GM12878 (cell line): Measurements from ENCODE around the gene ATP6V0C. TPM values are rescaled to one million over a fixed set of nuclear protein-coding genes. Genes with fewer than 3 reads are reported as not detected.

ENCODE experiments used
- ATAC-seq: fragments of 200-7000 bp; cut with Tn5 transposase; 3 replicates; pipeline ENCODE4 v1.9.1; 2020; ENCODE audit warnings: mild to moderate bottlenecking, moderate library complexity
- BruUV-seq: library from RNA; stranded (reverse); fragments of 400-500 nt; replicated peaks from 2 replicates; lab custom pipeline; 2021; lab: Mats Ljungman, UMichigan
- CTCF ChIA-PET: fragments of 300-600 bp; sonication (Branson Sonifier 250); formaldehyde crosslinking; extraction: SDS; loops from one replicate; lab custom pipeline; 2021; ENCODE audit warnings: inconsistent platforms; lab: Yijun Ruan, JAX
- POLR2A ChIA-PET: fragments of 350-600 bp; formaldehyde crosslinking; extraction: SDS; loops from one replicate; lab custom pipeline; 2021; ENCODE audit warnings: inconsistent platforms; lab: Charles Lee
- RAD21 ChIA-PET: fragments of 300-600 bp; sonication (Branson Sonifier 250); formaldehyde crosslinking; loops from one replicate; lab custom pipeline; 2023; ENCODE audit warnings: antibody characterized with exemption; ENCODE audit not compliant: unreplicated experiment; lab: Charles Lee
- SMC1A ChIA-PET: fragments of 300-600 bp; sonication (Branson Sonifier 250); formaldehyde crosslinking; loops from one replicate; lab custom pipeline; 2023; ENCODE audit not compliant: unreplicated experiment, uncharacterized antibody; lab: Charles Lee
- DNase-seq: peaks from one replicate; pipeline ENCODE4 v3.0.0-alpha.2; 2011; ENCODE audit warnings: low read depth, low spot score
- FAIRE-seq: peaks from 3 replicates; lab custom pipeline; 2011; peaks lifted over from hg19 to GRCh38; lab: Jason Lieb, UNC
- H2AFZ ChIP-seq: 2 replicates; pipeline ENCODE4 v1.6.0; 2011; ENCODE audit warnings: low read depth, low read length, control low read depth; ENCODE audit not compliant: control insufficient read depth
- H3K27ac ChIP-seq: 2 replicates; pipeline ENCODE4 v1.5.1; 2011; ENCODE audit warnings: control low read depth; ENCODE audit not compliant: control insufficient read depth, insufficient read depth
- H3K27me3 ChIP-seq, 2 experiments: replicated peaks in 1 of 2; 2 replicates each; pipeline versions ENCODE4 v1.6.0 to v1.6.1; 2011; ENCODE audit warnings: low read length in 1 of 2; ENCODE audit not compliant: control insufficient read depth in 2 of 2, insufficient read depth in 2 of 2
- H3K36me3 ChIP-seq, 2 experiments: 2 replicates each; pipeline ENCODE4 v1.5.1; 2011; ENCODE audit warnings: low read length in 1 of 2; ENCODE audit not compliant: control insufficient read depth in 2 of 2, insufficient read depth in 2 of 2
- H3K4me1 ChIP-seq: 2 replicates; pipeline ENCODE4 v1.6.1; 2011; ENCODE audit warnings: mild to moderate bottlenecking, low read length, moderate library complexity, mixed read lengths; ENCODE audit not compliant: control insufficient read depth, insufficient read depth
- H3K4me2 ChIP-seq: 2 replicates; pipeline ENCODE4 v1.6.0; 2011; ENCODE audit warnings: control low read depth; ENCODE audit not compliant: control insufficient read depth, insufficient read depth
- H3K4me3 ChIP-seq: fragments of 200-600 bp; sonication (generic); 2 replicates; pipeline ENCODE4 v1.5.1; 2016
- H3K79me2 ChIP-seq: 2 replicates; pipeline ENCODE4 v1.6.0; 2011; ENCODE audit warnings: low read length; ENCODE audit not compliant: control insufficient read depth, insufficient read depth
- H3K9ac ChIP-seq: 2 replicates; pipeline ENCODE4 v1.8.0; 2011; ENCODE audit warnings: low read length, control low read depth, mixed read lengths; ENCODE audit not compliant: control insufficient read depth, insufficient read depth
- H3K9me3 ChIP-seq: replicated peaks from 3 replicates; pipeline ENCODE4 v1.5.1; 2011; ENCODE audit warnings: mild to moderate bottlenecking, low read length; ENCODE audit not compliant: control insufficient read depth, insufficient read depth
- H4K20me1 ChIP-seq: 2 replicates; pipeline ENCODE4 v1.6.0; 2011; ENCODE audit not compliant: control insufficient read depth, insufficient read depth
- BMI1 ChIP-seq: fragments of 450-650 bp; IDR thresholded peaks from 2 replicates; pipeline ENCODE4 v1.6.1; 2016; ENCODE audit warnings: mild to moderate bottlenecking, moderate library complexity, borderline replicate concordance
- BRCA1 ChIP-seq: IDR thresholded peaks from 2 replicates; pipeline ENCODE4 v1.6.1; 2011; ENCODE audit warnings: low read depth, low read length, improper control_type of control experiment
- ESRRA ChIP-seq: IDR thresholded peaks from 2 replicates; pipeline ENCODE4 v1.6.1; 2012; ENCODE audit warnings: mild to moderate bottlenecking, low read length, improper control_type of control experiment
- GATAD2B ChIP-seq: fragments of 450-650 bp; conservative IDR thresholded peaks from 2 replicates; pipeline ENCODE4 v1.6.1; 2017; ENCODE audit warnings: low read depth, mild to moderate bottlenecking, moderate library complexity
- HCFC1 ChIP-seq: fragments of 150-350 bp; IDR thresholded peaks from 2 replicates; pipeline ENCODE4 v1.6.1; 2014; ENCODE audit warnings: low read length
- MEF2B ChIP-seq: fragments of 450-650 bp; IDR thresholded peaks from 2 replicates; pipeline ENCODE4 v1.6.1; 2018; ENCODE audit warnings: mild to moderate bottlenecking, moderate library complexity; ENCODE audit not compliant: partially characterized antibody, poor library complexity, severe bottlenecking
- NKRF ChIP-seq: fragments of 450-650 bp; conservative IDR thresholded peaks from 2 replicates; pipeline ENCODE4 v1.6.1; 2017; ENCODE audit warnings: mild to moderate bottlenecking, moderate library complexity
- WGBS: methylation state at CpG from one replicate; pipeline ENCODE4 v1.1.6; 2016; ENCODE audit warnings: low lambda C conversion rate; ENCODE audit not compliant: insufficient replicate concordance, insufficient coverage; ENCODE audit errors: missing lambda C conversion rate; 5-methylcytosine and 5-hydroxymethylcytosine counted together
- in situ Hi-C: fragments of 300-500 bp; cut with MboI; formaldehyde crosslinking; loops from 9 replicates; pipeline ENCODE4 v1.14.3; 2018; ENCODE audit warnings: mixed read lengths
- intact Hi-C: fragments of 100-400 bp; cut with micrococcal nuclease; formaldehyde crosslinking; loops from one replicate; pipeline ENCODE4 v1.14.2; 2022; ENCODE audit not compliant: unreplicated experiment
- polyA plus RNA-seq, 11 experiments: library from polyadenylated mRNA; depleted of rRNA in 4 of 11; unstranded in 6 of 11; stranded (reverse) in 5 of 11; fragments of >200 nt; fragmentation: Nextera tagmentation in 4 of 11; fragmentation: Illumina TruSeq in 1 of 11; extraction: Ambion mirVana in 4 of 11; extraction: Trizol in 1 of 11; gene quantifications; 1 replicate in 1 of 11; 2 replicates in 10 of 11; pipeline versions ENCODE4 v1.2.1 to v1.2.3, GENCODE V29; 2011 to 2016; ENCODE audit warnings: inconsistent platforms in 2 of 11, missing spikeins in 2 of 11, low read depth in 1 of 11
- total RNA-seq, 4 experiments: library from RNA; depleted of rRNA in 3 of 4; stranded (reverse); fragments of >200 nt in 3 of 4; fragmentation: Illumina TruSeq in 1 of 4; extraction: Trizol in 1 of 4; gene quantifications; 2 replicates each; pipeline versions ENCODE4 v1.2.1 to v1.2.3, GENCODE V29; 2013 to 2021

ATP6V0C gene
- total and polyA plus RNA-seq, 10 of the 15 experiments (the other 5 are each of a cell fraction or from before 2014, with no cell fraction given): 2.4 to 135 (median 18.4) TPM

DNA sequence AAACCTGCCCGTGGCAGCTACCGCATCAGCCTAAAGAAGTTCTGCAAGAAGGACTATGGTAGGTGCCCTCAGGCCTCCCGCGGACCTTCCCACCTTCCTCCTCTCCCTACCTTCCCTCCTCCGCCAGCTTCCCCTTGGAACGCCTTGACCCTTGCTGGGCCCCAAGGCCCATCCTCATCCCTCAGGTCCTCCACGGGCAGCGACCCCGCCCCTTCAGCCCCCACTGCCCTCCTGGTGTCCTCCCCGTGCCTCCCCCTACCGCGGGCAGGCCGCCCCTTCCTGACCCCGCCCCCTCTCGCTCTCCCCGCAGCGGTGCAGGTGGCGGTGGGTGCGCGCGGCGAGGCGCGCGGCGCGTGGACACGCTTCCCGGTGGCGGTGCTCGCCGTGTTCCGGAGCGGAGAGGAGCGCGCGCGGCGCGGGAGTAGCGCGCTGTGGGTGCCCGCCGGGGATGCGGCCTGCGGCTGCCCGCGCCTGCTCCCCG is 40.3 kb upstream of the ATP6V0C start:
- Histone ChIP-seq H3K4me3 (peak overlapping the region; percentile 50; the same call in 1 of the 2 replicates), H3K4me2 (peak overlapping the region; percentile 74), H4K20me1 (no peaks in the 10 kb centered on the region), H3K36me3 (no peaks in the 10 kb centered on the region), H2AFZ (no peak overlapping the region), H3K9ac (no peak overlapping the region), H3K27me3 (peaks cover 0 to 2% of the 10 kb centered on the region in 2 experiments; a peak in 1 of 4 replicates), H3K79me2 (no peaks in the 10 kb centered on the region), H3K4me1 (peaks cover 20% of the 10 kb centered on the region), H3K27ac (no peak overlapping the region), H3K9me3 (no peaks in the 10 kb centered on the region)
- ATAC-seq (no peak), DNase-seq (no peak), FAIRE-seq (no peak)
- WGBS: 10% methylated on average over 19 of the region's 49 CpGs
- BruUV-seq: no TSS peak
- ChIA-PET RAD21 (interaction anchor here (1.8 kb wide), 1 partner anchor 44 kb away, joined by 8 read pairs; the partner anchor contains the start of gene CCNF), POLR2A (interaction anchor here (0.5 kb wide), 1 partner anchor 208 kb away, joined by 4 read pairs; no protein-coding TSS in a partner anchor), SMC1A (no interaction called here), CTCF (no interaction called here)
- intact Hi-C loops (no loop called here), in situ Hi-C loops (no loop called here)
- no peak for TF ChIP-seq MEF2B

- Histone ChIP-seq H3K27ac (peak overlapping the region; percentile 66; the same call in 1 of the 2 replicates), H3K4me3 (peak overlapping the region; percentile 78), H3K4me1 (peaks cover 14% of the 10 kb centered on the region), H3K79me2 (no peaks in the 10 kb centered on the region), H3K36me3 (no peaks in the 10 kb centered on the region), H3K9me3 (no peaks in the 10 kb centered on the region), H3K27me3 (peaks cover 0 to 2% of the 10 kb centered on the region in 2 experiments; a peak in 1 of 4 replicates), H3K4me2 (peak overlapping the region; percentile 100), H3K9ac (peak overlapping the region; percentile 66), H4K20me1 (no peaks in the 10 kb centered on the region), H2AFZ (peak overlapping the region; percentile 78)
- WGBS: 1% methylated on average over 94 of the region's 100 CpGs
- intact Hi-C loops (no loop called here), in situ Hi-C loops (no loop called here)
- DNase-seq: no peak
- BruUV-seq: no TSS peak
- ATAC-seq: peak; percentile 77
- RAD21 ChIA-PET: interaction anchor here (1.6 to 1.8 kb wide), 3 partner anchors 12 to 45 kb away, joined by 5 to 8 read pairs (median 8); partner anchors contain the start of genes CCNF and TEDC2
- POLR2A ChIA-PET: interaction anchor here (0.6 to 1.1 kb wide), 6 partner anchors 12 to 117 kb away, joined by 3 to 13 read pairs (median 5); partner anchors contain the start of gene TEDC2
- SMC1A ChIA-PET: no interaction called here
- no peak for FAIRE-seq
- CTCF ChIA-PET: interaction anchor here (0.8 to 1.6 kb wide), 6 partner anchors 12 to 179 kb away, joined by 3 to 8 read pairs (median 4); partner anchors contain the start of gene TEDC2
- TF ChIP-seq NKRF (0 out of 2 replicates have a peak, but pooled peaks have one; percentile 45), HCFC1 (no peak), ESRRA (no peak), BMI1 (no peak), BRCA1 (no peak), GATAD2B (peak; percentile 55)
These were observed 39.5 kb upstream of the ATP6V0C start for GRCh38 chr16:2473999-2474876.
